HepG2 (cell line): ENCODE data around the gene ARPP19. TPM values are rescaled to one million over a fixed set of nuclear protein-coding genes. Genes with fewer than 3 reads are reported as not detected.

Experiments used
- DMTF1 ChIP-seq: sonication (generic); formaldehyde crosslinking; IDR thresholded peaks from 2 replicates; pipeline ENCODE4 v1.4.0; 2020; ENCODE audit warnings: mild to moderate bottlenecking, missing genetic modification reagents
- DNMT1 ChIP-seq: sonication (generic); formaldehyde crosslinking; IDR thresholded peaks from 2 replicates; pipeline ENCODE4 v1.5.1; 2020; ENCODE audit warnings: mild to moderate bottlenecking, missing genetic modification reagents
- ELK4 ChIP-seq: sonication (generic); formaldehyde crosslinking; IDR thresholded peaks from 2 replicates; pipeline ENCODE4 v1.9.0; 2021; ENCODE audit warnings: missing genetic modification reagents, borderline replicate concordance
- MAF1 ChIP-seq: sonication (generic); formaldehyde crosslinking; IDR thresholded peaks from 2 replicates; pipeline ENCODE4 v1.5.0; 2020; ENCODE audit warnings: missing genetic modification reagents, borderline replicate concordance
- MED1 ChIP-seq: sonication (generic); formaldehyde crosslinking; IDR thresholded peaks from 2 replicates; pipeline ENCODE4 v1.4.0; 2020; ENCODE audit warnings: missing genetic modification reagents
- MED8 ChIP-seq: sonication (generic); formaldehyde crosslinking; IDR thresholded peaks from 2 replicates; pipeline ENCODE4 v1.8.1; 2023; ENCODE audit warnings: mild to moderate bottlenecking, missing genetic modification reagents; ENCODE audit not compliant: insufficient replicate concordance
- NFE2L2 ChIP-seq: fragments of 150-350 bp; IDR thresholded peaks from 2 replicates; pipeline ENCODE4 v1.6.1; 2014; ENCODE audit warnings: low read length
- PCBP1 ChIP-seq: fragments of 200-400 bp; formaldehyde crosslinking; IDR thresholded peaks from 2 replicates; pipeline ENCODE4 v1.6.1; 2017; ENCODE audit warnings: mild to moderate bottlenecking, low read depth, low read length, borderline replicate concordance
- POGZ ChIP-seq: sonication (generic); formaldehyde crosslinking; IDR thresholded peaks from 2 replicates; pipeline ENCODE4 v1.4.0; 2020; ENCODE audit warnings: mild to moderate bottlenecking, missing genetic modification reagents
- RNF2 ChIP-seq: fragments of 450-650 bp; conservative IDR thresholded peaks from 2 replicates; pipeline ENCODE4 v1.6.1; 2016; ENCODE audit warnings: low read depth
- SOX13 ChIP-seq, 3 experiments: fragments of 450-650 bp in 1 of 3; sonication (generic) in 1 of 3; formaldehyde crosslinking in 1 of 3; IDR thresholded peaks in 2 of 3; conservative IDR thresholded peaks in 1 of 3; 2 replicates each; pipeline versions ENCODE4 v1.5.0 to v1.6.1; 2016 to 2020; ENCODE audit warnings: antibody characterized with exemption in 1 of 3, mild to moderate bottlenecking in 1 of 3, missing compliant biosample characterization in 1 of 3, missing genetic modification reagents in 1 of 3, moderate library complexity in 1 of 3
- THAP9 ChIP-seq: sonication (generic); formaldehyde crosslinking; IDR thresholded peaks from 2 replicates; pipeline ENCODE4; 2020; ENCODE audit warnings: missing genetic modification reagents, mild to moderate bottlenecking, borderline replicate concordance
- TRIM24 ChIP-seq: sonication (generic); formaldehyde crosslinking; IDR thresholded peaks from 2 replicates; pipeline ENCODE4 v1.8.0; 2022; ENCODE audit warnings: mild to moderate bottlenecking, missing genetic modification reagents
- ZNF10 ChIP-seq: sonication (generic); formaldehyde crosslinking; IDR thresholded peaks from 2 replicates; pipeline ENCODE4 v1.4.0; 2020; ENCODE audit warnings: mild to moderate bottlenecking, low read depth, missing genetic modification reagents, borderline replicate concordance
- ZNF354B ChIP-seq: sonication (generic); formaldehyde crosslinking; IDR thresholded peaks from 2 replicates; pipeline ENCODE4 v1.8.0; 2022; ENCODE audit warnings: mild to moderate bottlenecking, missing genetic modification reagents
- ZNF484 ChIP-seq: sonication (generic); formaldehyde crosslinking; IDR thresholded peaks from 2 replicates; pipeline ENCODE4 v1.5.1; 2020; ENCODE audit warnings: mild to moderate bottlenecking, low read depth, missing genetic modification reagents, borderline replicate concordance
- ZNF879 ChIP-seq: sonication (generic); formaldehyde crosslinking; IDR thresholded peaks from 2 replicates; pipeline ENCODE4 v1.8.1; 2023; ENCODE audit warnings: missing genetic modification reagents
- ZXDC ChIP-seq: sonication (generic); formaldehyde crosslinking; IDR thresholded peaks from 2 replicates; pipeline ENCODE4 v1.5.0; 2020; ENCODE audit warnings: mild to moderate bottlenecking, missing genetic modification reagents
- polyA plus RNA-seq, 8 experiments: library from polyadenylated mRNA; depleted of rRNA in 3 of 8; stranded (reverse) in 7 of 8; unstranded in 1 of 8; fragments of >200 nt; fragmentation: Illumina TruSeq in 4 of 8; extraction: Trizol in 4 of 8; gene quantifications; 2 replicates each; pipeline versions ENCODE4 v1.2.1 to v1.2.3, GENCODE V29; 2011 to 2016; ENCODE audit warnings: low read depth in 4 of 8, missing spikeins in 1 of 8, mixed read lengths in 1 of 8; ENCODE audit not compliant: insufficient read depth in 1 of 8
- total RNA-seq, 5 experiments: library from RNA; depleted of rRNA; stranded (reverse); fragments of >200 nt; fragmentation: Illumina TruSeq; extraction: Trizol; gene quantifications; 2 replicates each; pipeline ENCODE4 v1.2.3, GENCODE V29; 2016; ENCODE audit warnings: low read depth in 1 of 5

Gene ARPP19
- total and polyA plus RNA-seq, 2 of the 13 experiments (the other 11 are each of a cell fraction or from before 2014, with no cell fraction given), result 70.8 to 123 TPM

GRCh38 chr15:52568601-52569585 is at the start of gene ARPP19 (continued):
- peak; percentile 46; the same call in 1 of the 2 replicates for TF ChIP-seq THAP9 (CRISPR knock-in tag)
- TF ChIP-seq POGZ, result peak; percentile 78
- TF ChIP-seq TRIM24, result no peak
- peak; percentile 75 for TF ChIP-seq MED1 (CRISPR knock-in tag)
- no peak for TF ChIP-seq NFE2L2
- no peak for TF ChIP-seq DMTF1 (CRISPR knock-in tag)
- TF ChIP-seq ZNF879 (CRISPR knock-in tag), result peak; percentile 40; the same call in 1 of the 2 replicates
- TF ChIP-seq ZNF354B (CRISPR knock-in tag), result no peak; the same call in none of the 2 replicates
- peak; percentile 92 for TF ChIP-seq RNF2
- 0 out of 2 replicates have a peak, but pooled peaks have one; percentile 53 for TF ChIP-seq PCBP1
- no peak for TF ChIP-seq DNMT1 (CRISPR knock-in tag)
- no peak for TF ChIP-seq SOX13 (IDR thresholded peaks at IDR 0.05)
- TF ChIP-seq SOX13 (CRISPR knock-in tag; conservative IDR thresholded peaks at IDR 0.05 in 1 of 2, IDR thresholded peaks at IDR 0.05 in 1 of 2), result peak in 1 of 2 experiments; percentile 38; a peak in 1 of 4 replicates
- peak; percentile 94; the same call in 1 of the 2 replicates for TF ChIP-seq ZXDC
- TF ChIP-seq ELK4, result peak; percentile 65
- TF ChIP-seq MAF1 (CRISPR knock-in tag), result peak; percentile 72; the same call in 1 of the 2 replicates
- TF ChIP-seq ZNF10, result no peak
- no peak for TF ChIP-seq MED8 (CRISPR knock-in tag)
- TF ChIP-seq ZNF484 (CRISPR knock-in tag), result no peak
